T-helper 22 cell (primary cell): ENCODE measurements around the gene RASA3.
A peak's percentile ranks its signal among the peaks of the same experiment; 100 is the strongest.
"Not testable (repeated sequence)": the region's sequence is repeated elsewhere in the genome, so short reads cannot be mapped to it uniquely, and the experiment has no call there.

Experiments used
- DNase-seq: peaks from one replicate; pipeline ENCODE4 v3.0.0-alpha.2; 2020; ENCODE audit warnings: low read depth

Gene RASA3

DNA sequence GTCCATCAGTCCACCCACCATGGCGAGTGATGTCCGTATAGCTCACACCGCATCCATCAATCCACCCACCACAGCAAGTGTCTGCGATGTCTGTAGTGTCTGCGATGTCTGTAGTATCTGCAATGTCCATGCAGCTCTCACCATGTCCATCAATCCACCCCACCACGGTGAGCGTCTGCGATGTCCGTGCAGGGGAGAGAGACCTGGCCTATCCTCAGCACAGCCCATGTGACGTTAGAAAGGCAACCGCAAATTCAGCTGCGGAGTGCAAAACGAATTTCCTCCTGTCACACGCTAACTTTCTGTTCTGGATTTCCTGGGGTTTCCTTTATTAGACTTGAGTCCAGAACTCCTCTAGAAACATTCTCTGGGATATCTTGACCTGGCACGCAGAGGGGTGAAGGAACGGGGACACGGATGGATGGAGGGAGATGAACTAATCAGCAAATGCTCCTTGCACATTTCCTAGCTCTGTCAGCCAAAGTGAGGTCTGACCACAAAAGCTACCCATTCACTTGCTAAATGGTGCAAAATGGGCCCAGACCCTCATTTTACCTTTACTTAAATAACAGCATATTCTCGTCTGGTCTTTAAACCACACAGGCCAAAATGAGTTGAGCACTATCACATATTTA is 18.3 kb downstream of the RASA3 start:
- DNase-seq = no peak

DNA sequence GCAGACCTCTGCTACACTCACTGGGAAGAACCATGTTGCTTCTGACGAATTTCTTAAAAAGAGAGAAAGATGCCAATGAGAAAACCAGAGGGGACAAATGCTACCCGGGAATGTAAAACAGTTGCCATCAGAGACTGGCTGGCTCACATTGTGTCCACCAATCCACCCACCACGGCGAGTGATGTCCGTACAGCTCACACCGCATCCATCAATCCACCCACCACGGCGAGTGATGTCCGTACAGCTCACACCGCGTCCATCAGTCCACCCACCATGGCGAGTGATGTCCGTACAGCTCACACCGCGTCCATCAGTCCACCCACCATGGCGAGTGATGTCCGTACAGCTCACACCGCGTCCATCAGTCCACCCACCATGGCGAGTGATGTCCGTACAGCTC is 19.0 kb downstream of the RASA3 start:
- not testable (repeated sequence) for DNase-seq

DNA sequence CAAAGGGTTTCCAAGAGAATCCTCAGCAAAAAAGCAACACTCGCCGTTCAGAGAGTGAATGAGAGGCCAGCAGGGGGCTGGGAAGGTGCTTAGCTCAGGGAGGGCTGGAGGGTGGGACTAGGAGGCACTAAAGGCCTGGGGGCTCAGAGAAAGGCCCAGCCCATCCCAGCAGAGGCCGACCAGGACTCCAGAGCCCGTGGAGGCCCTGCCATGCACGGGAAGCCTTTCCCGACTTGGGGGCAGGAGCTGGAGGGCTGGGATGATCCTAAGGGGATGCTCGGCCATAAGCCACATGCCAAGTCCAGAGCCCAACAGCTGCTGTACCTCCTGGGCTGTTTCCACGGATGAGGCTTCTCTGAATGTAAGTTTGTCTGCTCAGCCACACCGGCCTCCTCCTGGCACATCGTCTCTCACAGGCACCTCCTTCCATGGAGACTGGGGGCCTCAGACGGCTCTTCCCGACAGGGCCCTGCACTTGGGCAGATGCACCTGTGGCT is 19.5 kb downstream of the RASA3 start:
- DNase-seq = no peak

DNA sequence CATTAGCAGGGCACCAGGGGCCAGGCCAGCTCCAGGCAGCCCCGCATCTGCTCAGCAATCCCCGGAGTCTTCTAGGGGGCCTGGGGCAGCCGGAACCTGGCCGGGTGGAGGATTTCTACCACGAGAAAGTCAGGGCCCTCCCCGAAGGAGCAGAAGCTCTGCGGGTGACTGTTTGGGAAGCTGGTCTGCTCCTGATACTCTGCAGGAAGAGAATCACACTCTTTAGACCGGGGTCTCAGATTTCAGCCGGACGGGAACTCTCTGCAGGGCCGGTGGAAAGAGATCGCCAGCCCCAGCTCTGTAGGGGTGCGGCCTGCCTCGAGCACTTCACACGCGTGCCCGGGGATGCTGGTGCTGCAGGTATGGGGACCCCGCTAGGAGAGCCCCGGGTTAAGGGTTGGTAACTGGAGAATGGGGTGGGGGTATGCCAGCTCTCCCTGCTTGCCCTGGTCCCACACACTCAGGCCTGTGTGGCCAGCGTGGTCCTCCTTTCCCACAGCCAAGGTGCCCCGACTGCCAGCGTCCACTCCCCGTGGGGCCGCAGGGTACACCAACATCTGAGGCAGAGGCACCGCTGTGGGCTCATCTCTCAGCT is 20.1 kb downstream of the RASA3 start:
- DNase-seq = no peak

DNA sequence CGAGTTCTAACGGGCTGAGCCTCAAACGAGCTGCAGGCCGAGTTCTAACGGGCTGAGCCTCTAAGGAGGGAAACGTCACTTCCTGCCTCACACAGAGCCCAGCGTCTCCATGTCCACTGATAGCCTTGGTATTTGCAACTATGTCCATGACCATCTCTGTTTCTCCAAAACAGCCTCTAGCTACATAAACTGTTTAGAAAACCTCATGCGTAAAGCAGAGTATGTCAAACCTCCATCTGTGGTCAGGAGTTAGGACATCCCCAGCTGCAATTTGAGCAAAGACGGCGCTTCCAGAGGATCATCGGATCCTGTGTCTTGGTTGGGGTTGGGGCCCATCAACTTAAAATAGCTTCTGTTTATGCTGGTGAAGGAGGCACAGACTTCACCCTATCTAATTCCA is 20.8 kb downstream of the RASA3 start:
- no peak for DNase-seq

DNA sequence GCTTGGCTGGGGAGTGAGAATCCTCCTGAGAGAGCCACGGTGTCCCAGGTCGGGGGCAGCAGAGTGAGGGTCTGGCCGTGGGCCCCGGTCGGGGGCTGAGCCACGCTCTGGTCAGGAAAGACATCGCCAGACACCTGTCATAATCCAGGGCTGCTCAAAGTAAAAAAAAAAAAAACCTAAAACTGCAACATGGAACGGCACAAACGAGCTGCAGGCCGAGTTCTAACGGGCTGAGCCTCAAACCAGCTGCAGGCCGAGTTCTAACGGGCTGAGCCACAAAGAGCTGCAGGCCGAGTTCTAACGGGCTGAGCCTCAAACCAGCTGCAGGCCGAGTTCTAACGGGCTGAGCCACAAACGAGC is 21.6 kb downstream of the RASA3 start:
- not testable (repeated sequence) for DNase-seq

DNA sequence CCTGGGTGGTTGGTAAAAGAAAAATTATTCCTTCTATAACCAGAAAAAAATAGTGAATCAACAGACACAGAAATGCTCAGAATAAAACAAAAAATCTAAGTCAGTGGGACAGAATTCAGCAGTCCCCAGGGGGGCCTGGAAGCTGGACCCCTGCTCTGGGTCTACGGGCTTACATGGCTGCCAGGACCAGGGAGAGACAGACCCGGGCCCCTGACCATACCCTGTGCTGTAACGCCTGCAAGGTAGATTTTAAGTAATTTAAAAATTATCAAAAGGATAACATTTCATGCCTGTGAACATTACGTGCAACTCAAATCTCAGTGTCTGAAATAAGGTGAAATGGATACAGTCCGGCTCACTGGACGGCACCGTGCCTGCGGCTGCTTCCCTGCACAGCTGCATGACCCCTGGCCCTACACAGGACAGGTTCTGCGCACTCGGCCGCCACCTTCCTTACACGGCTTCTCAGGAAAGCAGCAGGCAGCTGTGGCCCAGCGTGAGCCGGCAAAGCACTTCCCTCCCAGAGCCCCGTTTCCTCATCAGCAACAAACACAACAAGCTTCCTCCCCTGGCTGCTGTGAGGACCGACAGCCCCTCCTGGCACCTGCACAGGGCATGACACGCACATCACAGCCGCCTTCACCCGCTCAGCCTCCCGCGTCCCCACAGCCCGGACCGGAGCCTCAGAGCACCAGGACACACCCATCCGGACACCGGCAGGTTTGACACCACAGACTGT is 22.2 kb downstream of the RASA3 start:
- DNase-seq = peak; percentile 73

DNA sequence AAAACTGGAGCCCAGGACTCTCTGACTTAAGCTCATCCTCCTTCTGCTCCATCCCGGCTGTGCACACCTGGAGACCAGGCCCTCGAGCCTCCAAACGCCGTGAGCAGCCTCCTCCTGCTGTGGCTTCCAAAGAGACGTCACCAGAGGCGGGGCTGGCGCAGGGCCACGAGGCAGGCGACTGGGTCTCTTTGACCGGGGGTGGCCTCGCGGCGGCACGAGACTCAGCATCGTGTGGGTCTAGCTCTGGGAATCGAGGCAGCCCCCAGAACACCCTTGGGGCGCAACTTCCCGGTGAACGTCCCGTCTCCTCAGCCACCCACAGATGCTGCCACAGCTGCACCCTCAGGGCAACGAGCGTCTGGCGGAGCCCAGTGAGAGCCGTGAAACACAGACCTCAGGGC is 22.8 kb downstream of the RASA3 start:
- no peak for DNase-seq

DNA sequence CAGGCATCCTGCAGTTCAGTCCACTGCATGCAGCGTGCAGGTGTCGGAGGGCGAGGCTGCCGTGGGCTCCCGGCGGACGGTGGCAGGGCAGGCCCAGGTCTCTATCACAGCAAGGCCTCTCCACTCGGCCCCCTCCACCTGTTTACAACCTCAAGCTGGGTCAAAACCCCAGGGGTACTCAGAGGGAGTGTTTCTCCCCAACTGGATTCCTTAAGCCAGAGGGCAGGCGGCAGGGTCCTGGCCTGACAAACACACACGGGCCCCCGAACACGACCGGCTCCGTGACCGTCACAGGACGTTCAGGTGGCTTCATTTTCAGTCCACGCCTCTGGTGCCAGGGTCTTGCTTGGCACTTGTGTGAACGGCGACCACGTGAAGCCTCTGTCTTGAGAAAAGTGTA is 23.5 kb downstream of the RASA3 start:
- DNase-seq = no peak

DNA sequence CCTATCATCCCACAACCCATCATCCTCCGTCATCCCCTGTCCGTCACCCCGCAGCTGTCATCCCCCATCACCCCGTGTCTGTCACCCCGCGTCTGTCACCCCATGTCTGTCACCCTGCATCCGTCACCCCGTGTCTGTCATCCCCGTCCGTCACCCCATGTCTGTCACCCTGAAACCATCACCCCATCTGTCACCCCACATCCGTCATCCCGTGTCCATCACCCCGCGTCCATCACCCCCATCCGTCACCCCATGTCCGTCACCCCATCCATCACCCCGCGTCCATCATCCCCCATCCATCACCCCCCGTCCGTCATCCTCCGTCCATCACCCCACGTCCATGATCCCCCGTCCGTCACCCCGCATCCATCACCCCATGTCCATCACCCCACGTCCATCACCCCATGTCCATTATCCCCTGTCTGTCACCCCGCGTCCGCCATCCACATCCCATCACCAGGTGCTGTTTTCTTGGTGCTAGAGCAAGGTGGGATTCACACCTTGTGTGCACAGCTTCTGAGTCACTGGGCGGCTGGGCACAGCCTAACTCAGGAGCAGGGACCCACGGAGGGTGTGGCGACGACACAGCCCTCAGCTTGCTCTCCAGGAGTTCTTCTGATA is 24.2 kb downstream of the RASA3 start:
- no peak for DNase-seq

DNA sequence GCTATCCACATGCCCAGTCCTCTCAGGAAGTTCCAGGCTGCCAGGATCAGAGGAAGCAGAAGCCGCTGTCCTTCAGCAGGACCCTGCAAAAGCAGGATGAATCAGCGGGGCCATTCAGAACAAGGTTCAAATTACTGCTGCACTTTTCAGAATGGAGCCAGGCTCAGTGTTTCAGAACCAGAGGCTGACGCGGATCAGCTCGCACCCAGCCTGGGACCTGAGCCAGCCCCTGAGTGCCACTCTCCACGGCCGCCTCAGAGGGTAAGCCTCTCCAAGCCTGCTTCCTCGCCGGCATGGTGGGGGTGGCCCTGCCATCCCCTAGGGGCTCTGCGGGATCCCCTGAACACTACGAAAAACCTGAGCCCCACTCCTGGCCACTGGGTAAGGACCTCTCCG is 24.7 kb downstream of the RASA3 start:
- no peak for DNase-seq

DNA sequence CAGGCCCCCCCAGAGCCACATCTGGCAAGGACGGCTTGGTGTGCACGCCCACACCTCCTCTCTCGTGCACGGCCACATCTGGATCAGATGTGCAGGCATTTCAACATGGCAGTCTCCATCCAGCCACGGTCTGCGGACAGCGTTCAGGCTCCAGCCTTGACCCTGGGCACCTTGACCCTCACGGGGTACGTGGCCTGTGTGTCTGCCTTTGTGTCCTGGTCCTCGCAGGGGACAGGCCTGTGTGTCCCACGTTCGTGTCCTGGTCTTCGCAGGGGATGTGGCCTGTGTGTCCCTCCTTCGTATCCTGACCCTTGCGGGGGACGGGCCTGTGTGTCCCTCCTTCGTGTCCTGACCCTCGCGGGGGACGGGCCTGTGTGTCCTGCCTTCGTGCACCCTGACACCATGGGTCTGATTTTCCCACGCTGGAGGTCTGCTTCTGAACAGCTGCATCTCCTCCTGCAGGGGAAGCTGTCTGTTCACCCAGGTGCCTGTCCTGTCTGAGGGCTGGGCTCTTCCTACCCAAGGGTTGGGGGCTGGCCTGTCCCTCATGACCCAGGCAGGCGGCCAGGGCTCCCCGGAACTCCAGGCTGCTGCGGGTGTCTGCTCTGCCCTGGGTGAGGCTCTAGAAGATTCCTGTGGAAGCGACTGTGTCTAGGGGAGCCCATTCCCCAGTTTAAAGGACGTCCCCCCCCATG is 25.3 kb downstream of the RASA3 start:
- DNase-seq = no peak

DNA sequence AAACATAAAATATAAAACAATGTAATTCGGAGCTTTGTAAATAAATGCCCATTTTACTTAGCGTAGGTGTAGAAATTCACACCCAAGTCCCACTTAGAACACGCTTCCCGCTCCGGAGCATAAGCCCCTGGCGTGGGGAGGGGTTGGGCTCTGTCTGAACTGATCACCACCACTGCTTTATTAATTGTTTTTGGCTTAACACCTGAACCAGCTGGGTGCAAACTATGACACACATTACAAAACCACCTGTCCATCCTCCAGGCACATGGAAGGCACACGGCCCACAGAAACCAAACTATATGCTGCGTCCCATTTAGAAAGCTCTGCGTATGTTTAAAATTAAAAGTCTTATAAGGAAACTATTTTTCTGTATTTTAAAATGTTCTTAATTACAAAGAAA is 25.9 kb downstream of the RASA3 start:
- no peak for DNase-seq

DNA sequence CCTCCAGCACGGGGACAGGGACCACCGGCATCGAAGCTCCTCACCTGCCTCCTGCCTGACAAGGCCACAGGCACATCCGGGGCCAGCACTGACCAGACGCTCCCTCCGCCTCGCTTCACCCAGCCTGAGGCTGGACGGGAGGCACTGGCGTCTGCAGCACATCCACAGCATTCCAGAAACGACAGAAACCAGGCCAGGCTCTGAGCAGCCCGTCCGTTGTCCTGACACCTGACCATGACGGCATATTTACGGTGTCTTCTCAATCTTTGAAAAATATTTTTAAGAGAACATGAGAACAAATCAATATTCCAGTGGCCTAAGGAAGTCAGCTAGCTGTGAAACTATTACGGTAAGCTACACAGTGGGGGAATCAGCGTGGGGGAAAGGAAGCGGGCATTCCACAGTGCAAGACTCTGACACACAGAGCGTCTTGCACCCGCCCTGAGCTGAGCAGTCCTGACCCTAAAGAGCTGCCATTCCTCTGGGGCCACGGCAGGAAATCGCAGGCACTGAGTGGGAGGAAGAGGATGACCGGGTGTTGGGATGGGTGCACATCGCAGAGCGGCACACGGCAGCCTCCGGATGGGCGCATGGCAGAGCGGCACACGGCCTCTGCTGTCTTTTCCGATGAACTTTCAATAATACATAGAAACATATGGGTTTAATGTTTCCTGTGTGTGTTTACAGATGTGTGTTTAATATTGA is 26.8 kb downstream of the RASA3 start:
- no peak for DNase-seq

DNA sequence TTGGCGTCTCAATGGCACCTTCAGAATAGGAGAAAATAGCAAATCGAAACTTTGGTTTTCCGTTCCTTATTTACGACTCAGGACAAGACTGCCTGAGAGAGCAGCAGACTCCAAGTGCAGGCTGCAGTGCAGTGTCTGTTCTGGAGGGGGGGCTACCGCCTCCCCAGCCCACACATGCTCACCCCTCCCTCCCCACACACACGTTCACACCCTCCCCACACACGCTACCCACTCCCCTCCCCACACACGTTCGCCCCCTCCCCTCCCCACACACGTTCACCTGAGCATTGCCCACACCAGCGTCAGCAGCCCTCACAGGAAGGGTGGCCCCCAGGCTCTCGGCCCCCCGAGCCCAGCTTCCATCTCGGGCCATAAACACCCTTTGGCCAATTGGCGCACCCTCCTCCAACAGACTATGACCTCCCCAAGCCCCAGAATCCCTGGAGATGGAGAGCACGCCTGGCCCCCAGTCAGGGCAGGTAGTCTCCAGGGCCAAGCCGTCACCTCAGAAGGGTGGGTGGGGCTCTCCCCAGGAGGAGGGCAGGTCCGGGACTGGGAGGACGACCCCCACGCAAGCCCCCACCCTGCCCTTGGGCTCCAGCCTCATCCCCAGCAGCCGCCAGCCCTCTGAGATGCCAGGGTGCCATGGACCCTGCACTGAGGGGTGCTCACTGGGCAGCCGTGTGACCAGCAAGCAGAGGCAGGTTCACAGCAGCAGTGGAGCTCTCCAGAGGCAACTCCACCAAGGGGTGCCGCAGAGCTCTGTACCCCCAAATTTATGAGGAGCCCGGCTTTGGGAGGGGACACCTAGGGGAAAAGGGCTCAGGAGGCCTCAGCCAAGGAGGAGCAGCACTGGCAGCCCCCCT is 27.5 kb downstream of the RASA3 start:
- DNase-seq = no peak

DNA sequence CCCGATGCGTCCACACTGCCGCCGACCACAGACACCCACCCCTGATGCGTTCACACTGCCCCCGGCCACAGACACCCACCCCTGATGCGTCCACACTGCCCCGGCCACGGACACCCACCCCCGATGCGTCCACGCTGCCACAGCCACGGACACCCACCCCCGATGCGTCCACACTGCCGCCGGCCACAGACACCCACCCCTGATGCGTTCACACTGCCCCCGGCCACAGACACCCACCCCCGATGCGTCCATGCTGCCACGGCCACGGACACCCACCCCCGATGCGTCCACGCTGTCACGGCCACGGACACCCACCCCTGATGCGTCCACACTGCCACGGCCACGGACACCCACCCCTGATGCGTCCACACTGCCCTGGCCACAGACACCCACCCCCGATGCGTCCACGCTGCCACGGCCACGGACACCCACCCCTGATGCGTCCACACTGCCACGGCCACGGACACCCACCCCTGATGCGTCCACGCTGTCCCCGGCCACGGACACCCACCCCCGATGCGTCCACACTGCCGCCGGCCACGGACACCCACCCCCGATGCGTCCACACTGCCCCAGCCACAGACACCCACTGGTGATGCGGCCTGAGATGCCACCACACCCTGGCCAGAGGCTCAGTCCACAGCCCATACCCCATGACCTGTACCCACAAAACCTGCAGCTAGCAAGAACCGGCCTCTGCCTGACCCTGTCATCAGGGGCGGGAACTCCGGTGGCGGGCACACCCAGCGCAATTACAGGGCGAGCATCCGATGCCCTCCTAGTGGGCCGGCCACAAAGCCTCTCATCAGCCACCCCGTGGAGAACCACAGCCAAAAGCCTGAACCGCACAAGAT is 28.4 kb downstream of the RASA3 start:
- DNase-seq = no peak

DNA sequence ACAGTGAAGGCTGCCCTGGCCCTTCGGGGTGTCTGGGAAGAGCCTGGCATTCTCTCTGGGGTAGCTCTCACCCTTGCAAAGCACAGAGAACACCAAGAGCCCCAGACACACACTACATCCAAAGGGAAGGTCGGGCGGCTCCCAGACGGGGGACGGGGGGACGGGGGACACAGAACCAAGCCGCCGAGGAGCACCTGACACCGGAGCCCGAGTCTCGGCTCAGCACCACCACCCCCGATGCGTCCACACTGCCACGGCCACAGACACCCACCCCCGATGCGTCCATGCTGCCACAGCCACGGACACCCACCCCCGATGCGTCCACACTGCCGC is 29.2 kb downstream of the RASA3 start:
- not testable (repeated sequence) for DNase-seq

DNA sequence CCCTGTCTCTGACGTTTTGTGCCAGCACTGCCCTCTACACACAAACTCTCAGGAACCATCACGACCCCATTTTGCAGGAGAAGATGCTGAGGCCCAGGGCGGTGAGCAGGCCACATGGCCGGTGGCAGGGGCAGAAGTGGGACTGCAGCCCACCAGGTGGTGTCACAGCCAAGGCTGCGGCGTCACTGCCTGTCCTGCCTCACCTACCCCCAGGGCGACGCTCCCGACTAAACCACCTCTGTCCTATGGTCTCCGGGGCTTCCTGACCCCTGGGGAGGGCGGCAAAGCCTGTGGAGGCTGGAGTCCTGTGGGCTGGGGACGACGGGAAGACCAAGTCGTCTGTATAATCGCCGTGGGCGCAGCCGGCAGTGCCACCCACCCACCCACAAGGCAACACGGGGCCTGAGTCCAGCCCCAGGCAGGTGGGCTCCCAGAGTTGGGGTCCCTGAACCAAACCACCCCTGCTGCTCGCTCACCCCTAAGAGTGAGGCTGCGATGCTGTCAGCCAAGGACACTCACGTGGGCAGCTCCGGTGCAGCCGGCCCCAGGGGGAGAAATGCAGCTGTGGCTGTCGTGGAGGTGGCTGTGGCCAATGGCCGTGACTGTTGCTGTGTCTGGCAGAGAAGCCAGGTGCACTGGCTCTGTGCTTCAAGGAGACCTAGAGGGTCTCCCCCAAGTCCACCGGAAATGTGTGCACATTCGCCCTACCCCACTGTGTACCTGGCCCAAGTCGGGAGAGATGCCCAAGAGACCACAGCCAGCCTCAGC is 29.7 kb downstream of the RASA3 start:
- DNase-seq = no peak

DNA sequence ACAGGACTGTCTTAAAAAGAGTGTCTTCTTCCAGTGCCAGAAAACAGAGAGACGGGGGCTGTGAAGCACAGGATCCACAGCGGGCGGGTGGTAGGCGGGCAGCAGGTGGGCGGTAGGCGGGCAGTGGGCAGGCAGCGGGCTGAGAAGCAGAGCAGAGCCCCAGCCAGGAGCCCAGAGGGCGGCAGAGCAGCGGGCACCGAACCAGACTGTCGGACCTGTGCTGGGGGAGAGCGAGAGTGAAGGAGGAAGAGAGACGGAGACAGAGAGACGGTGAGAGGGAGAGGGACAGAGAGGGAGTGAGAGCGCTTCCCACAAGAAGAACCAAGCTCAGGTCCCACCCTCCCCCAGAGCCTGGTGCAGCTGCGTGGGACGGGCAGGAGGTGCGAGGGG is 30.3 kb downstream of the RASA3 start:
- DNase-seq = no peak
